ENCODE data around the gene GNG13. TPM values are rescaled to one million over a fixed set of nuclear protein-coding genes. Genes with fewer than 3 reads are reported as not detected.

Gene GNG13
- polyA plus RNA-seq, 2 of the 4 experiments (the other 2 are of a cell fraction) = 0.09 TPM; not detected in 1

GRCh38 chr16:847681-848445 lies 47.3 kb upstream of the GNG13 start (continued):
- no peak for TF ChIP-seq REST (IDR thresholded peaks at IDR 0.05)

- no peak overlapping the region for H3K4me2 ChIP-seq
- TF ChIP-seq MYC (IDR thresholded peaks at IDR 0.05; ENCODE audit: borderline replicate concordance, low read length) = no peak
- no peak for TF ChIP-seq RFX5 (IDR thresholded peaks at IDR 0.05)
- TF ChIP-seq CHD4 (IDR thresholded peaks at IDR 0.05; ENCODE audit: borderline replicate concordance) = no peak
- no peak for TF ChIP-seq CHD2 (IDR thresholded peaks at IDR 0.05; ENCODE audit: low read length, partially characterized antibody)
- TF ChIP-seq NR3C1 (IDR thresholded peaks at IDR 0.05) = no peak
- TF ChIP-seq ATOH8 (CRISPR knock-in tag; IDR thresholded peaks at IDR 0.05; ENCODE audit: low read depth) = no peak
- TF ChIP-seq CBX2 (IDR thresholded peaks at IDR 0.05; ENCODE audit: borderline replicate concordance, low read depth) = no peak
- no peak for TF ChIP-seq MAFK (IDR thresholded peaks at IDR 0.05; ENCODE audit: partially characterized antibody)
- TF ChIP-seq JUNB (IDR thresholded peaks at IDR 0.05) = no peak
- no peak for TF ChIP-seq CEBPB (IDR thresholded peaks at IDR 0.05)
- no peak for TF ChIP-seq RAD21 (conservative IDR thresholded peaks at IDR 0.05 in 1 of 2, IDR thresholded peaks at IDR 0.05 in 1 of 2)
- POLR2A ChIA-PET = interaction anchor here (0.6 kb wide), 1 partner anchor 36 kb away, joined by 5 read pairs; no protein-coding TSS in a partner anchor
- no peak overlapping the region for H3K27ac ChIP-seq
- ATAC-seq = no peak
- WGBS (ENCODE audit: missing lambda C conversion rate) = 54% methylated on average over 9 of the region's 10 CpGs
- H3K9me3 ChIP-seq = peaks cover 28% of the 10 kb centered on the region
- DNase-seq (ENCODE audit: low read depth in 1 of 2, low spot score in 1 of 2) = no peak
- FAIRE-seq = no peak
- no peaks in the 10 kb centered on the region for H3K4me1 ChIP-seq
- H3K4me3 ChIP-seq = no peak overlapping the region
- CTCF ChIA-PET = no interaction called here
Observed at GRCh38 chr16:847151-847550, 46.6 kb upstream of the GNG13 start.

GRCh38 chr16:845351-845745 lies 44.8 kb upstream of the GNG13 start:
- CTCF ChIA-PET = interaction anchor here (1.0 to 1.3 kb wide), 3 partner anchors 20 to 456 kb away, joined by 3 read pairs; no protein-coding TSS in a partner anchor
- H3K4me3 ChIP-seq = no peak overlapping the region
- FAIRE-seq (no peak), ATAC-seq (no peak), DNase-seq (ENCODE audit: low read depth in 1 of 2, low spot score in 1 of 2) (no peak)
- H3K9me3 ChIP-seq = peaks cover 16% of the 10 kb centered on the region
- WGBS (ENCODE audit: missing lambda C conversion rate) = 67% methylated on average over 18 of the region's 26 CpGs
- POLR2A ChIA-PET = no interaction called here
- no peak overlapping the region for H3K27ac ChIP-seq
- TF ChIP-seq EHF (CRISPR knock-in tag; IDR thresholded peaks at IDR 0.05) (no peak), POLR2A (IDR thresholded peaks at IDR 0.05; ENCODE audit: low read length) (no peak), ZSCAN20 (CRISPR knock-in tag; IDR thresholded peaks at IDR 0.05) (no peak), MAFK (IDR thresholded peaks at IDR 0.05; ENCODE audit: partially characterized antibody) (no peak), POLR2AphosphoS2 (conservative IDR thresholded peaks at IDR 0.05; ENCODE audit: low read length) (no peak), HMGXB4 (CRISPR knock-in tag; IDR thresholded peaks at IDR 0.05; ENCODE audit: borderline replicate concordance) (no peak), NR3C1 (IDR thresholded peaks at IDR 0.05) (no peak), HDAC2 (IDR thresholded peaks at IDR 0.05) (no peak), PHF8 (IDR thresholded peaks at IDR 0.05; ENCODE audit: borderline replicate concordance, low read depth) (no peak), CTCF (IDR thresholded peaks at IDR 0.05) (no peak), JUN (IDR thresholded peaks at IDR 0.05) (no peak), GATA3 (IDR thresholded peaks at IDR 0.05; ENCODE audit: borderline replicate concordance) (no peak), HES2 (IDR thresholded peaks at IDR 0.05) (no peak), CBX8 (IDR thresholded peaks at IDR 0.05) (no peak), RFX5 (IDR thresholded peaks at IDR 0.05) (no peak), HOXB5 (CRISPR knock-in tag; IDR thresholded peaks at IDR 0.05) (no peak), RNF2 (IDR thresholded peaks at IDR 0.05; ENCODE audit: borderline replicate concordance, low read depth) (no peak), ZC3H11A (IDR thresholded peaks at IDR 0.05) (no peak), CHD2 (IDR thresholded peaks at IDR 0.05; ENCODE audit: low read length, partially characterized antibody) (no peak), ESRRA (IDR thresholded peaks at IDR 0.05; ENCODE audit: borderline replicate concordance, low read length) (no peak)
- H3K4me2 ChIP-seq = no peak overlapping the region
- H3K4me1 ChIP-seq = no peaks in the 10 kb centered on the region
